ENCODE measurements around the gene TLR8. TPM values are rescaled to one million over a fixed set of nuclear protein-coding genes. Genes with fewer than 3 reads are reported as not detected.

TLR8 gene
- total RNA-seq, 5 donors from 2014 or later (not counting 1 experiment from before 2014, with no cell fraction given): not detected

DNA sequence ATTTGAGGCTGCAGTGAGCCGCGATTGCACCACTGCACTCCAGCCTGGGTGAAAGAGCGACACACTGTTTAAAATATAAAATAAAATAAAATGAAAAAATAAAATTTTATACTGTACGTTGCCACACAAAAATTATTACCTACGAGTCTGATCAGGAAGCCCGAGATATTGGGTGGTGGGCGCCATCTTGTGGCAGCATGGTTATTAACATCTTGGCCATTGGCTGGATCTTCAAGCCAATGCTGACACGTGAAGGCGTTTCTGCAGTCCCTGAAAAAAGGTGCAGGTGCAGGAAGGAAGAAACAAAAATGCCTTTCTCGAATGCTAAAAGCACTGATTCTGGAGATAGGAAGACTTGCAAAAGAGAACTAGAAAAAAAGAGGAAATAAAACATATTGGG lies 4.9 kb upstream of the TLR8 start:
- no peaks in the 10 kb centered on the region for H3K9me3 Mint-ChIP-seq
- DNase-seq (peak; percentile 21 to 73 (median 52)), ATAC-seq (replicated peaks in 1 of 4) (peak in 3 of 4 experiments; percentile 54 to 62 (median 62))
- Histone ChIP-seq H3K27me3 (replicated peaks in 1 of 2; ENCODE audit: control insufficient read depth in 2 of 2, extremely low read depth in 1 of 2, insufficient read depth in 2 of 2, low read length in 1 of 2) (no peaks in the 10 kb centered on the region), H3K4me3 (ENCODE audit: control insufficient read depth in 1 of 2, extremely low read depth in 1 of 2, low read length in 1 of 2) (no peak overlapping the region), H3K36me3 (ENCODE audit: control insufficient read depth in 2 of 2, extremely low read depth in 1 of 2, insufficient read depth in 1 of 2, low read length in 1 of 2) (no peaks in the 10 kb centered on the region), H3K9me3 (no peaks in the 10 kb centered on the region), H3K4me1 (ENCODE audit: control insufficient read depth in 1 of 2, extremely low read depth in 1 of 2, insufficient read depth in 2 of 2, low read length in 2 of 2) (peaks cover 0 to 3% of the 10 kb centered on the region in 2 experiments), H3K27ac (ENCODE audit: low read length) (no peak overlapping the region)
- ChIA-PET CTCF (interaction anchor here (0.6 to 0.8 kb wide), 4 partner anchors 45 to 743 kb away, joined by 3 to 5 read pairs (median 4); no protein-coding TSS in a partner anchor), POLR2A (no interaction called here)
- no peaks in the 10 kb centered on the region for H3K36me3 Mint-ChIP-seq
- no peak overlapping the region for H3K4me3 Mint-ChIP-seq
- H3K27ac Mint-ChIP-seq: no peak overlapping the region
- H3K4me1 Mint-ChIP-seq: peaks cover 2 to 7% (median 5%) of the 10 kb centered on the region in 3 donors
- peaks cover 0 to 37% of the 10 kb centered on the region in 2 donors for H3K27me3 Mint-ChIP-seq
- WGBS (ENCODE audit: insufficient coverage): no CpG with 5 or more reads among the region's 10 CpGs

DNA sequence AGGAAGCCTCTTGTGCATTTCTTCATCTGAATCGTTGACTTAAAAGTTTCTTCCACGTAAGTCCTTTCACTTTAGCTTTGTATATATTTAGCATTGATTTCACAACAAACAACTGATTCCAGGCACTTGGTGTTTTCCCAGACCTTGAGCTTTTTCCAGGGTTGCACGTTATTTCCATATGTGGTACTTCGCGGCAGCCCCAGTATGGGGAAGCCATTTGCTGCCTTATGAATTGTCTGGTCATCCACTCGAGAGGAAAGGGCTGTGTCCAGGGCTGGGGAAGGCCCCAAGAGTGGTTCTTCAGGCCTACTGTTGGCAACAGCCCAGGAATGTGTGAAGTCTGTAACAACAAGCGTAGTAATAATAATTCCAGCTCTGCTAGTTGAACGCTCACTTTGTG lies 2.8 kb upstream of the TLR8 start:
- Histone ChIP-seq H3K27me3 (replicated peaks in 1 of 2; ENCODE audit: control insufficient read depth in 2 of 2, extremely low read depth in 1 of 2, insufficient read depth in 2 of 2, low read length in 1 of 2) (no peaks in the 10 kb centered on the region), H3K36me3 (ENCODE audit: control insufficient read depth in 2 of 2, extremely low read depth in 1 of 2, insufficient read depth in 1 of 2, low read length in 1 of 2) (no peaks in the 10 kb centered on the region), H3K4me3 (ENCODE audit: control insufficient read depth in 1 of 2, extremely low read depth in 1 of 2, low read length in 1 of 2) (no peak overlapping the region), H3K4me1 (ENCODE audit: control insufficient read depth in 1 of 2, extremely low read depth in 1 of 2, insufficient read depth in 2 of 2, low read length in 2 of 2) (peaks cover 0 to 3% of the 10 kb centered on the region in 2 experiments), H3K9me3 (no peaks in the 10 kb centered on the region), H3K27ac (ENCODE audit: low read length) (no peak overlapping the region)
- Mint-ChIP-seq H3K36me3 (no peaks in the 10 kb centered on the region), H3K27me3 (peaks cover 0 to 26% of the 10 kb centered on the region in 2 donors), H3K9me3 (no peaks in the 10 kb centered on the region), H3K4me1 (peaks cover 2 to 7% (median 5%) of the 10 kb centered on the region in 3 donors), H3K27ac (no peak overlapping the region), H3K4me3 (no peak overlapping the region)
- ChIA-PET POLR2A (no interaction called here), CTCF (interaction anchor here (0.5 to 0.9 kb wide), 2 partner anchors 285 to 1150 kb away, joined by 3 read pairs; no protein-coding TSS in a partner anchor)
- 67% methylated on average over 1 of the region's 8 CpGs for WGBS (ENCODE audit: insufficient coverage)
- no peak for ATAC-seq (replicated peaks in 1 of 4)
- no peak for DNase-seq

GRCh38 chrX:12910423-12911121 lies 4.2 kb downstream of the TLR8 start:
- DNase-seq (no peak), ATAC-seq (replicated peaks in 1 of 4) (no peak)
- H3K36me3 ChIP-seq (ENCODE audit: control insufficient read depth in 2 of 2, extremely low read depth in 1 of 2, insufficient read depth in 1 of 2, low read length in 1 of 2): no peaks in the 10 kb centered on the region
- Mint-ChIP-seq H3K4me3 (no peak overlapping the region), H3K4me1 (peaks cover 0 to 20% (median 13%) of the 10 kb centered on the region in 3 donors), H3K9me3 (no peaks in the 10 kb centered on the region), H3K36me3 (no peaks in the 10 kb centered on the region), H3K27me3 (peaks cover 0 to 12% of the 10 kb centered on the region in 2 donors), H3K27ac (no peak overlapping the region)
- CTCF ChIA-PET: no interaction called here
- no peaks in the 10 kb centered on the region for H3K9me3 ChIP-seq
- WGBS (ENCODE audit: insufficient coverage): 20% methylated on average over 2 of the region's 10 CpGs
- peaks cover 0 to 2% of the 10 kb centered on the region in 2 experiments for H3K4me1 ChIP-seq (ENCODE audit: control insufficient read depth in 1 of 2, extremely low read depth in 1 of 2, insufficient read depth in 2 of 2, low read length in 2 of 2)
- no peak overlapping the region for H3K4me3 ChIP-seq (ENCODE audit: control insufficient read depth in 1 of 2, extremely low read depth in 1 of 2, low read length in 1 of 2)
- H3K27ac ChIP-seq (ENCODE audit: low read length): no peak overlapping the region
- POLR2A ChIA-PET: no interaction called here
- no peaks in the 10 kb centered on the region for H3K27me3 ChIP-seq (replicated peaks in 1 of 2; ENCODE audit: control insufficient read depth in 2 of 2, extremely low read depth in 1 of 2, insufficient read depth in 2 of 2, low read length in 1 of 2)

- peaks cover 0 to 2% of the 10 kb centered on the region in 2 experiments for H3K4me1 ChIP-seq (ENCODE audit: control insufficient read depth in 1 of 2, extremely low read depth in 1 of 2, insufficient read depth in 2 of 2, low read length in 2 of 2)
- H3K9me3 ChIP-seq: no peaks in the 10 kb centered on the region
- no peak for DNase-seq
- peaks cover 0 to 20% (median 13%) of the 10 kb centered on the region in 3 donors for H3K4me1 Mint-ChIP-seq
- ChIA-PET POLR2A (no interaction called here), CTCF (no interaction called here)
- H3K36me3 ChIP-seq (ENCODE audit: control insufficient read depth in 2 of 2, extremely low read depth in 1 of 2, insufficient read depth in 1 of 2, low read length in 1 of 2): no peaks in the 10 kb centered on the region
- H3K27ac ChIP-seq (ENCODE audit: low read length): no peak overlapping the region
- peaks cover 0 to 11% of the 10 kb centered on the region in 2 donors for H3K27me3 Mint-ChIP-seq
- WGBS (ENCODE audit: insufficient coverage): no CpG with 5 or more reads among the region's 2 CpGs
- no peaks in the 10 kb centered on the region for H3K27me3 ChIP-seq (replicated peaks in 1 of 2; ENCODE audit: control insufficient read depth in 2 of 2, extremely low read depth in 1 of 2, insufficient read depth in 2 of 2, low read length in 1 of 2)
- H3K9me3 Mint-ChIP-seq: no peaks in the 10 kb centered on the region
- no peak for ATAC-seq (replicated peaks in 1 of 4)
- H3K4me3 Mint-ChIP-seq: no peak overlapping the region
- H3K4me3 ChIP-seq (ENCODE audit: control insufficient read depth in 1 of 2, extremely low read depth in 1 of 2, low read length in 1 of 2): no peak overlapping the region
- H3K27ac Mint-ChIP-seq: no peak overlapping the region
- no peaks in the 10 kb centered on the region for H3K36me3 Mint-ChIP-seq
Measured at GRCh38 chrX:12911122-12911470, 4.7 kb downstream of the TLR8 start.

DNA sequence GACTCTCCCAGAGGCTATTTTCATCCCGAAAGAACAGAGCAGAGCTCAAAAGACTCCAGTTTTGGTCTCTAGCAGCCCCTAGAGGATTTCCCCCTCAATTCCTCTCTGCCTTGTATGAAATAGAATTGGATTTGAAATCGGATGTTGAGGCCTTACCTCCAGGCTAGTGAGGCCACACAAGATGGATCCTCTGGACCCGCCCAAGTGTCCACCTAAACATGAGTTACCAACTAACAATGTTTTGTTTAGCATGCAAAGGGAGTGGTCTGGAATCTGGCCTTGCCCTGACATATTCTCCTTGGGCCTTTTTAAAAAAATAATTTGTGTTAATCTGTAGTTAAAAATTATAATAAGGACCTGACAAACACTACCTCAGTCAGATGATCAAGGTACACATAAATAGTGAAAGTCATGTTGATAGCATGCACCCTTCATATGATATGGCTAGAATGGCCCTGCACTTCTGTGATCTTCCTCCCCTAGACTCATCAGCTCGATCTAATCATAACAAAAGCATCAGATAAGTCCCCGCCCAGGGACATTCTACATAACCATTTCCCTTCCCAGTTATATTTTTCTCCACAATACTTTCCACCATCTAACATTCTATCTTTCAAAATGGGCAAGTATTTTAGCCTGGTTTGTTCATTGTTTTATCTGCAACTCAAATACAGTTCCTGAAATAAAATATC lies 6.5 kb downstream of the TLR8 start:
- peaks cover 0 to 20% (median 13%) of the 10 kb centered on the region in 3 donors for H3K4me1 Mint-ChIP-seq
- ChIA-PET POLR2A (no interaction called here), CTCF (no interaction called here)
- no peaks in the 10 kb centered on the region for H3K9me3 Mint-ChIP-seq
- no peaks in the 10 kb centered on the region for H3K36me3 ChIP-seq (ENCODE audit: control insufficient read depth in 2 of 2, extremely low read depth in 1 of 2, insufficient read depth in 1 of 2, low read length in 1 of 2)
- no peaks in the 10 kb centered on the region for H3K27me3 ChIP-seq (replicated peaks in 1 of 2; ENCODE audit: control insufficient read depth in 2 of 2, extremely low read depth in 1 of 2, insufficient read depth in 2 of 2, low read length in 1 of 2)
- no peak overlapping the region for H3K27ac Mint-ChIP-seq
- ATAC-seq (replicated peaks in 1 of 4) (no peak), DNase-seq (no peak)
- H3K27me3 Mint-ChIP-seq: peaks cover 0 to 16% of the 10 kb centered on the region in 2 donors
- H3K36me3 Mint-ChIP-seq: no peaks in the 10 kb centered on the region
- peaks cover 0 to 2% of the 10 kb centered on the region in 2 experiments for H3K4me1 ChIP-seq (ENCODE audit: control insufficient read depth in 1 of 2, extremely low read depth in 1 of 2, insufficient read depth in 2 of 2, low read length in 2 of 2)
- H3K9me3 ChIP-seq: no peaks in the 10 kb centered on the region
- H3K27ac ChIP-seq (ENCODE audit: low read length): no peak overlapping the region
- WGBS (ENCODE audit: insufficient coverage): no CpG with 5 or more reads among the region's 5 CpGs
- H3K4me3 ChIP-seq (ENCODE audit: control insufficient read depth in 1 of 2, extremely low read depth in 1 of 2, low read length in 1 of 2): no peak overlapping the region
- no peak overlapping the region for H3K4me3 Mint-ChIP-seq

- H3K9me3 ChIP-seq: no peaks in the 10 kb centered on the region
- Mint-ChIP-seq H3K9me3 (no peaks in the 10 kb centered on the region), H3K27ac (no peak overlapping the region), H3K36me3 (no peaks in the 10 kb centered on the region), H3K4me3 (no peak overlapping the region), H3K4me1 (peaks cover 0 to 4% (median 0%) of the 10 kb centered on the region in 3 donors), H3K27me3 (peaks cover 2 to 40% of the 10 kb centered on the region in 2 donors)
- no CpG with 5 or more reads among the region's 2 CpGs for WGBS (ENCODE audit: insufficient coverage)
- H3K36me3 ChIP-seq (ENCODE audit: control insufficient read depth in 2 of 2, extremely low read depth in 1 of 2, insufficient read depth in 1 of 2, low read length in 1 of 2): no peaks in the 10 kb centered on the region
- no peaks in the 10 kb centered on the region for H3K4me1 ChIP-seq (ENCODE audit: control insufficient read depth in 1 of 2, extremely low read depth in 1 of 2, insufficient read depth in 2 of 2, low read length in 2 of 2)
- DNase-seq: no peak
- no peak overlapping the region for H3K27ac ChIP-seq (ENCODE audit: low read length)
- no peak overlapping the region for H3K4me3 ChIP-seq (ENCODE audit: control insufficient read depth in 1 of 2, extremely low read depth in 1 of 2, low read length in 1 of 2)
- no peaks in the 10 kb centered on the region for H3K27me3 ChIP-seq (replicated peaks in 1 of 2; ENCODE audit: control insufficient read depth in 2 of 2, extremely low read depth in 1 of 2, insufficient read depth in 2 of 2, low read length in 1 of 2)
- POLR2A ChIA-PET: no interaction called here
- CTCF ChIA-PET: no interaction called here
- no peak for ATAC-seq (replicated peaks in 1 of 4)
Measured at GRCh38 chrX:12917753-12918152, 11.3 kb downstream of the TLR8 start.
